Measurements from ENCODE around the gene OR2S2. TPM values are rescaled to one million over a fixed set of nuclear protein-coding genes. Genes with fewer than 3 reads are reported as not detected.
"Not testable (repeated sequence)": the region's sequence is repeated elsewhere in the genome, so short reads cannot be mapped to it uniquely, and the experiment has no call there.

OR2S2 gene, protein sequence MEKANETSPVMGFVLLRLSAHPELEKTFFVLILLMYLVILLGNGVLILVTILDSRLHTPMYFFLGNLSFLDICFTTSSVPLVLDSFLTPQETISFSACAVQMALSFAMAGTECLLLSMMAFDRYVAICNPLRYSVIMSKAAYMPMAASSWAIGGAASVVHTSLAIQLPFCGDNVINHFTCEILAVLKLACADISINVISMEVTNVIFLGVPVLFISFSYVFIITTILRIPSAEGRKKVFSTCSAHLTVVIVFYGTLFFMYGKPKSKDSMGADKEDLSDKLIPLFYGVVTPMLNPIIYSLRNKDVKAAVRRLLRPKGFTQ
- total RNA-seq: not detected

DNA sequence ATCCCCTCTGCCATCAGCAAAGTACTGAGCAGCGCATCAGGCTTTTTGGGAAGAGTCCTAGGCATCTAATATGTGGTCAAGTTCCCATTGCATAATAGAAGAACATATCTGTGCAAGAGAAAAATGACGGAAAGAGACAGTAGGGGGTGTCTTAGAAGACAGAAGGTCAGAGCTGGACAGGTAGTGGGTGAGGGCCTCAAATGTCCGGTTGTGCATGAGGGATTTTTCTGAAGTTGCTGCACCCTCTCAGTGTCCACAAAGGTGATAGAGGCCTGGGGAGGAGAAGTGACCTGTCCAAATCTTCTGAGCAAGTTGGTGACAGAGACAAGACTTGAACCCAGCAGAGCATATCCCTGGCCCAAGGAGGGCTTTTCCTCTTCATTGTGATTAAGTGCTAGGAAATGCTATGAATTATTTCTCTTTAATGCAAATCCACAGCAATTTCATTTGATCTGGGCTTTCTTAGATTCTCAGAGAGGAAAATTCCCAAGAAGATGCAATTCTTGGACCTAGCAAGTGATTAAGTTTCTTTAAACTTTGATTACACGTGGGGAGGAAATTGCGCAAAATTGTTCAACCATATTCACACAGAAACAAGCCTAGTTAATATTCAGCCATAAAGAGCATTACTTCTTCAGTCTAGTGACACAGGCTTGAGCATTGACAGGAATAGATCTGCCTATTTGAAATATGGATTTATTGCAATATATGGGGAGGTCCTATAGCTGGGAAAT lies at the start of gene OR2S2:
TSS of gene OR2S2 (minus strand) at position 51 of the 734 bp plus-strand sequence. CDS start 56 bp downstream, outside the sequence.
- DNase-seq: no peak

DNA sequence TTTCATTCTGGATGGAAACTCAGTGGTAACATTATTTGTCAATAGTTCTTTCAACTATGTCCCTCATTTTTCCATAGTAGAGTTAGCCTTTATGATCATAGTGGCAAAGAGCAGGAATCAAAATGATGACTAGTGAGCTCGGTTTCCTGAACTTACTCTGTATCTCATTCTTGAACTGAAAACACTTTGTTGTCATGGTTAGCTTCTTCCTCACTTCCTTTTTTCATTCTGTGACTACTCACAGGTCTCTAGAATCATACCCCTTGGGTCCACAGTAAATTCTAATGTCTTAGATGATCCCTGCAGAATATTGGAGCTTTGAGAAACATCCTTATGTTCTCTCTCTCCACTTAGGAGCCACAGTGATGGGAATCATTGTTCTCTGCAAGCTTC lies 49.4 kb upstream of the OR2S2 start:
- no peak for DNase-seq

DNA sequence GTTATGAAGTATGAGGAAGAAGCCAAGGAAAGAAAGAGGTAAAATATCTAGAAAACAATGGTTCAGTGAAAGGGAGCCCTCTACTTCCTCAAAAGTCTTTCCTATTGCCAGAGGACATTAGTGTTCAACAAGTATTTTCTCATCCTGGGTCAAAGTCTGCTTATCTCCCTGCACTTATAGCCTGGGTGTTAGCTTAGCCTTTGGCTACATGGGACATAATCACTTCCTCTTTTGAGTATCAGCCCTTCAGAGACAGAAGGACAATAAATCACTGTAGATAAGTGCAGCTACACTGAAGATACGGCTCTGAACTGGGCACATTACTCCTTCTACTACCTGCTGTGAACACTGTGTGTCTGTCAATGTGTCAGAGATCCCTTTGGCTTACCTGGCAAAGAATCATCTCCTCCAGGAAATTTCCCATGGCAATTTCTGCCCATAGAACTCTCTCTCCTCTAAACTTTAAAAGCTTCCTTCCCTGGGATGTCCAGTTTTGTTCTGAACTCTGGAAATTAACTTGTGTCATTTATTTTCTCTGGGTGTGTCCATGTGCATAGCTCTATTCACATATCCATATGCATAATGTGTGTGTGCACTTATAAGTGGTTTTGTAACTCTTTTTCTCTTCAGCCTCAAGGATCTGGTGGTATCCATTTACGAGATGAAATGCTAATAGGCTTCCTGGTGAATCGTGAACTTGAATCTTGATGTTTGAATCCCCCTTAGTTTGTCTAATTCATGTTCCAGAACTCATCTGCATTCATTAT lies 48.8 kb upstream of the OR2S2 start:
- no peak for DNase-seq

DNA sequence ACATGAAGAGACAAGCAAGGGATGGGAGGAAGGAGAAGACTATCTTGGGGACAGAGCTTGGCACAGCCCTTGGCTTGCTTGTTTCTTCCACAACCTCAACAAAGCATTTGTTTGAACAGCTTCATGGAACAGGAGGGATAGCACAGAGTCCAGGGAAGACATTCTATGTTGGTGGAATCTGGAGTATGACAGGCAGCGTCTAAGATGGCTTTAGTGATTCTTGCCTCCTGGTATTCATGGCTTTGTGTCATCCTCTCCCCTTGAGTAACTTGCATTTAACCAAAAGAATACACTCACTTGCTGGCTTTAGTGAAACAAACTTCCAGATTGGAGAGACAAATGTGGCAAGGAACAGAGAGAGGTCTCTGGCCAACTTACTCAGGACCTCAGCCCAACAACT lies 47.9 kb upstream of the OR2S2 start:
- DNase-seq: no peak

DNA sequence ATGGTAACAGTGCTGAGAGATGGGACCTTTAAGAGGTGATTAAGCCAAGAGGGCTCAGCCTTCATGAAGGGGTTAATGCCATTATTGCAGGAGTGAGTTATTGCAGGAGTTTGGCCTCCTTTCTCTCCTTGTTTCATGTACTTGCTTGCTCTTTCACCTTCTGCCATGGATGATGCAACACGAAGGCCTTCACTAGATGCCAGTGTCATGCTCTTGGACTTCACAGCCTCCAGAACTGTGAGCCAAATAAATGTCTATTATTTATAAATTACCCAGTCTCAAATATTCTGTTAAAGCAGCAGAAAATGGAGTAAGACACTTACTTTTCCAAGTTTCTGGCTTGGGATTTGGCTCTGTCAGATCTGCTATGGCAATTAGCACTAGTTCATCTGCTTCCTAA lies 40.4 kb upstream of the OR2S2 start:
- no peak for DNase-seq

DNA sequence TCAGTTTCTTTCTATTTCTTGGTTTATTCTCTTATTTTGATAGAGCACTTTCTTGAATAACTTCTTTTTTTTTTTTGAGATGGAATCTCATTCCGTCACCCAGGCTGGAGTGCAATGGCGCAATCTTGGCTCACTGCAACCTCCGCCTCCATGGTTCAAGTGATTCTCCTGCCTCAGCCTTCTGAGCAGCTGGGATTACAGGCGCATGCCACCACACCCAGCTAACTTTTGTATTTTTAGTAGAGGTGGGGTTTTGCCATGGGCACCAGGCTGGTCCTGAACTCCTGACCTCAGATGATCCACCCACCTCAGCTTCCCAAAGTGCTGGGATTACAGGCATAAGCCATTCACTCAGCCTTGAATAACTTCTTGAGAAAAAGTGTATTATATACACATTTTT lies 39.1 kb upstream of the OR2S2 start:
- peak; percentile 11 for DNase-seq

DNA sequence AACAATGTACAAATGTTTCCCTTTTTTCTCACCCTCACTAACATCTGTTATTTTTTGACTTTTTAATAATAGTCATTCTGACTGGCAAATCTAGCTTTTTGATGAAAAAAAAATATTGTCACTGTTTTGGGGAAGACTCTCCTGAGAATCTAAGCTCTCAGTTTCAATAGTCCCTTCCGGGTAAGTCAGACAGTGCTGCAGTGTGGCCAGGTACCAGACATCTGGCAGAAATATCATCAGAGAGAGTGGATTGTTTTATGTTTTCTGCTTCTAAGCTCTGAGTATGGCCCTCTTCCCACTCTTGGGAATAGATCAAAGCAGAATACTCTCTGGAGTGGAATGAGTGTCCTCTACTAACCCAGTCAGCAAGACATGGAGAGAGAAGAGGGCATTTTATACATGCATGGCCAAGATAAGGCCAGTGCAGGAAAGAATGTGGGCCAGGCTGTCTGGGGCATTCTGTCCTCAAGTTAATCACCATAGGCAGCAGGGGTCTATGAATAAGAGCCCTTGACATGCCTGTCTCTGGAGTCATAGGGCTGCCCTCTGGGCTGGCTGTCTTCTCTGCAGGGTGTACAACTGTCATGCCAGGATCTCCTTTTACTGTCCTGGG lies 38.5 kb upstream of the OR2S2 start:
- DNase-seq: peak; percentile 65

DNA sequence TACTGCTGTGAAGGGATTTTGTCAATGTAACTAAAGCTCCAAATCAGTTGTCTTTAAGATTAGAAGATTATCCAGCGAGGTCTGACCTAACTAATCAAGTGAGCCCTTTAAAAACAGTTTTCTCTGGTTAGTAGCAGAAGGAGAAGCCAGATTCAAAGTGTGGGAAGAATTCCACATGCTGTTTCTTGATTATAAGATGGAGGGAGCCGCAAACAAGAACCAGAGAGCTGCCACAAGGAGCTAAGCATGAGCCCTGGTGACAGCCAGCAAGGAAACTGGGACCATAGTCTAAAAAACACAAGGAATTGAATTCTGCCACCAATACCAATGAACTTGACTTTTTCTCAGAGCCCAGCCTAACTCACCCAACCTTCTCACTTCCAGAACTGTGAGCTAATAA lies 37.0 kb upstream of the OR2S2 start:
- DNase-seq: no peak

DNA sequence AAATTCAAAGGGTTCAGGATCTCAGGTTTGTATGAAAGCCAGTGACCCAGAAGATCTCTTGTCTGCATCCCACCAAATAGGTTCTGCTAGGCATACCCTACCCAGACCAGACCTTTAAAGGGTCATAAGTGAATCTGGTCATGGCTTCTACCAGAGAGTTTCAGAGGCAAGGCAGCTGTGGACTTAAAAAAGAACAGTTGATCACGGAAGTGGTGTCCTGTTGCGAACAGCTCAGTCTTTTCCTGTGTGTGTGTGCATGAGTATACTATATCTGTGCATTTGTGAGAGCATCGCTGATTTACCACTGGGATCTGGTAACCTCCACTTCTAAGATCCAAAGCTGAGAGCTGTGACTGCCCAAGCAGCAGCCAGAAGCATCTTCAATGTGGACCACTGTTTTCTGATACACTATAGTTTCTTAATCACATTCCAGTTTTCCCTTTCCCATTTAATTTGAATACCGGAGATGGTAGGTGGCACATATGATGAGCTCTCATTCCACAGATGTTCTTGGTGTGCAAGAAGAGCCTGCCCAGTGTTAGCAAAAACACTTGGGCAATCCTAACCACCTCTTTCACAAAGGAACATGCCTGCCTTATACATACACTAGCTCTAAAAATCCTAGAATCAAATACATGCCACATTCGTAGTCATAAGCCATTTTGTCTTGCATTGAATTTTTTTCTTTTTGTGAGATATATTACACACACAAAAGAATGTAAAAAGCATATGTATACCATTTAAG lies 36.2 kb upstream of the OR2S2 start:
- peak; percentile 25 for DNase-seq

DNA sequence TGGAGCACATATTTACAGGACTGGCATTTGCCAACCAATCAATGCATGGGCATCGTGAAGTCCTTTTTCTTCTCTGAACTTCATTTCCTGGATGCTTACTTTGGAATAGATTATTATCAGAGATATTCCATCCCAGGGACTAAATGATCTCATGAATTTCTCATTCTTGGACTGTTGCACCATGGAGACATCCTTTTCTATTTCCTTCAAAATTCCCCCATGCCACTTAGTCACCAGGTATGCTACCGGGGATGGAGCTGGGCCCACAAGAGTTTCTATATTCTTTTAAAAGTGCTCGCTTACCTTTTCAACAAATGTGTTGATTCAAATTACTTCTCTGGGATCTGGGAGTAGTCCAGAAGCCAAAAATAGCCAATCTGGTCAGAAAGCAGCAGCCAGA lies 35.2 kb upstream of the OR2S2 start:
- not testable (repeated sequence) for DNase-seq

DNA sequence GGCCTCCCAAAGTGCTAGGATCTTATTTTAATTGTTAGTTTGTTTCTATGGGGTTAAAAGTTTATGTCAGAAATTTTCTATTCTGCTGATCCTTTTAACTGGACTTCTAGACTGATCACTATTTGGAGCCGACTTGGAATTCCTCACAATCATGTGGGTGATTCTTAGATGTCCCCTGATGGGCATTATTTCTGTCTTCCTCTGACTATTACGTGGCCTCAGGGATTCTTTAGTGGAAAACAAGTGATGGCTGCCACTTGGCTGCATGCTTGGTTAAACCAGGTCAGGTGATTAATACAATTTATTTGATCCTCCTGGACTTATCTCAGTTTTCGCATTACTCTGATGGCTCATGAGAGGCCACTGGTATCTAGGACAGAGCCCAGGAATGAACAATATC lies 32.2 kb upstream of the OR2S2 start:
- no peak for DNase-seq

DNA sequence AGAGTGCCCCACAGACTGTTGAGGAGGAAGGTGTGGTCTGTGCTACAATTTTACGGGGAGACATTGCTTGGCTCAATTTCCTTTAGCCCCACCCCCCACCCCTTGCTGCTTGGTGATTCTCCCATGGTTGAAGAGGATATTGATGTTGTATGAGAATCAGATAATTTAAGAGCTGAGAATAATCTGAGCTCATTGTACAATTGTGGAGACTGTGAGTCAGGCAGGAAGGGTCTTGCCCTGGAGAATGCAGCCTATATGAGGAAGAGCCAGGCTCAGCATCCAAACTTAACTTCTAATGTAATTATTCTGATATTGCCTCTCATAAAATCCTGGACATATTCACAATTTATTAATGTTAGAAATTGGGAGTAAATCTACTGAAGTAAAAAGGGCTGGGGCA lies 26.1 kb upstream of the OR2S2 start:
- DNase-seq: no peak

DNA sequence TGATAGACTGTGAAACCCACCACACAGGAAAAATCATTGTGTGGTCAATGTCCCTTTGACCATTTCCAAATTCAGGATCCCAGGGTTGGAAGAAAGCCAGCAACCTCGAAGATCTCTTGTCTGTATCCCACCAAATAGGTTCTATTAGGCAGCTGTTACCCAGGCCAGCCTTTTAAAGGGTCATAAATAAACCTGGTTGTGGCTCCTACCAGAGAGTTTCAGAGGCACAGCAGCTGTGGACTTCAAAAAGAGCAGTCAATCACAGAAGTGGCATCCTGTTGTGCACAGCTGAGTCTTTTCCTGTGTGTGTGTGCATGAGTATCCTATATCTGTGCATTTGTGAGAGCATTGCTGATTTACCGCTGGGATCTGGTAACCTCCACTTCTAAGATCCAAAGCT lies 23.7 kb upstream of the OR2S2 start:
- peak; percentile 62 for DNase-seq

DNA sequence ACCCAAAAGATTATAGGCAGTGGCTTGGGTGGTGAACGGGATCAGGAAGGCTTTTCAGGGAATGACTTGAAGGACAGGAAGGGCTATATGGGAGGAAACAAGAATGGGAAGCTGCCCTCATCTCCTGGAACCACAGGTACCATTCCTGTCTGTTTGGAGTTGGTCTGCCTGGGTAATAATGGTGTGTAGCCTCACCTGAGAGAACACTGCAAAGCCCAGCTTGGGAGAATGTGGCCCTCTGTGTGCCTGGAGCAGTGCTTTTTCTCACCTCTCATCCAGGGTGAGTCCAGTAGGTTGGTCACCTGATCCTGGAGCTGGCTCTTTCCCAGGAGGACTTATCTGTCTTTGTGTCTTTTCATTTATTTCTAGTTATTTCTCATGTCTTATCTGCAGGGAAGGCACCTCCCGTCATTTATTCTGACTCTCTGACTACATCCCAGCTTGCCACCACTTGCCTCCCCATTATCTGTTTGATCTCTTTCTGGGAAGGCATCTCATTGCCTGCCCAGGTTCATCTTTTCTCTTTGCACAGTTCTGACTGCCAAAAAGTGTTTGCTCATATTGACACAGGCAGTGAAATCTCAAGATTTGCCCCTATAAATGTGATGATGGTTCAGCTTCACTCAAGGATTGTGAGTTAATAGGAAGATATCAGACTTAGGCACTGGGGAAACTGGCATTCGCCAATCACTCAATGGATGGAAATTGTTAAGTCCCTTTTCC lies 22.5 kb upstream of the OR2S2 start:
- no peak for DNase-seq

DNA sequence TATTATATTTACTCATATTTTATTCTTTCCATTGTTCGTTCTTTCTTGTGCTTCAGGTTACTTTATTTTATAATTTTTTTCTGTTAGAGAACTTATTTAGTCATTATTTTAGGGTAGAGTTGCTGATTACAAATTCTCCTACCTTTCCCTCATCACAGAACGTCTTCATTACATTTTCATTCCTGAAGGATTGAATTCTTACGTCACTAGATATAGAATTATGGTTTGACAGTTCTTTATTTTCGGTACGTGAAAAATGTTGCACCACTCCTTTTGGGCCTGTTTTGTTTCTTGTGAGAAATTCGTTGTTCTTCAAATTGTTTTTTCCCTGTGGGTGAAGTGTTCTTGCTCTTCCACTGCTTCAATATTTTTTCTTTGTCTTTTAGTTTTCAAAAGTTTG lies 20.8 kb upstream of the OR2S2 start:
- DNase-seq: no peak

DNA sequence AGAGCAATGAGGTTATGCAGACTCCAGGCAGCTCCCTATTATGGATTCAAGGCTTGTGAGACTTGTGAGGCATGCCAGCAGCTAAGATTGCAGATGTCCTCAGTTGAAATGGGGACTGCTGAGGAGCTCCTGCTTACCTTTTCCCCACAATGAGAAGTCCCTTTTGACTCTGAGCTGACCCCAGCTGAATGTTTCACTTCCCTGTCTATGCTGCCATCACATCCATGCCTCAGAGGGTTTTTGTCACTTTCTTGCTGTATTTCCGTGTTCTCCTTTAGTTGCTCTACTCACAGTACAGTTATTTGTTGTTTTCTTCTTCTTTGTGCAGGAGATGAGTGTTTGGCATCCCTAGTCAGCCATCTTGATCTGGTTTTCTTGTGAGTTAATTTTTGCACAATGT lies 18.8 kb upstream of the OR2S2 start:
- no peak for DNase-seq

DNA sequence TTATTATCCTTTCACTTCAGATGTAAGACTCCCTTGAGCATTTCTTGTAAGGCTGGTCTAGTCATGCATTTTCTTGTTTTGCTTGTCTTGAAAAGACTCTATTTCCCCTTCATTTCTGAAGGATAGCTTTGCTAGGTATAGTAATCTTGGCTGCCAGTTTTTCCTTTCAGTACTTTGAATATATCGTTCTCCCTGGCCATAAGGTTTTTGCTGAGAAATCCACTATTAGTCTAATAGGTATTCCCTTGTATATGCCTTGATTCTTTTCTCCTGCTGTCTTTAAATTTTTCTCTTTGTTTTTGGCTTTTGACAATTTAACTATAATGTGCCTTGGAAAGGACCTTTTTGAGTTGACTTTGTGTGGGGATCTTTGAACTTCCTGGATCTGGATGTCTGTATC lies 16.8 kb upstream of the OR2S2 start:
- no peak for DNase-seq

DNA sequence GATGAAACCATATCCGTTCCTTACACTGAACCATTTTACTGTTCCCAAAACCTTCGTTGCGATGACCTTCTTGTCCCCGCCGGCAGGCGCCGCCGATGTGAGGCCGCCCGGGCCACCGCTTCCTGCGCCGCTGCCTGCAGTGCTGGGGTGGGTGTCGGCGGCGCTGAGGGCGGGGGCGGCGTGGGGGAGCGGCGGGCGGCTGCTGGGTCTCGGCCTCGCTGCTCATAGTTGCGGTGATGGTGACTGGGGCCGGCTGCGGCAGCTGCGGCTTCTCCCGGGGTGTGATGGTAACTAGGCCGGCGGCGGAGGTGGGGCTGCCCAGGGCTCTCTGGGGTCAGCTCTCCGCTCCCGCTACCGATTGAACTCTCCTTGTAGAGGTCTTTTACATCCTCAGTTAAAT lies 14.1 kb upstream of the OR2S2 start:
- peak; percentile 47 for DNase-seq

DNA sequence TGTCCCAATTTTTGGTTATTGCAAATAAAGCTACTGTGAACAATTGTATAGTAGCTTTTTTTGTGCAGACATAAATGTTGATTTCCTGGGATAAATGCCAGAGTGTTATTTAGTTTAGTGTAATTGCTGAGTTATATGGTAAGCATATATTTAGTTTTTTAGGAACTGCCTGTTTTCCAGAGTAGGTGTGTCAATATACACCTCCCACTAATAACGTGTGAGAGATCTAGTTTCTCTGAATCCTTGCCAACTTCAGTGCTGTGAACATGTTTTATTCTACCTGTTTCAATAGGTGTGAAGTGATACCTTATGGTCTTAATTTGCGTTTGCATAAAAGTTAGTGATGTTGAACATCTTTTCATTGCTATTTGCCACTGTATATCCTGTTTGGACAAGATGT lies 9.1 kb upstream of the OR2S2 start:
- DNase-seq: no peak

DNA sequence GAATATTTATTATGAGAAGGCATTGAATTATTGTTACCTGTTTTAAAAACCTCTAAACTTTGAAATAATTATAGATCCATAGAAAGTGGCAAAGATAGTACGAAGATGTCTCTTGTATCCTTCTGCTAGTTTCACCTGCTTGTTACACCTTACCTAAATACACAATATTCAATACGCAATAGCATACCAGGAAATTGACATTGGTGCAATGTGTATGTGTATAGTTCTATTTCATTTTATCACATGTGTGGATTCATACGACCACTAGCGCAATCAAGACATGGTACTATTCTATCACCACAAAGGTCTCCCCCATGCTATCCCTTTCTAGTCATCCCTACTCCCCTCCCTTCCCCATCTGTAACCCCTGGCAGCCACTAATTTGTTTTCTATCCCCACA lies 8.5 kb upstream of the OR2S2 start:
- DNase-seq: no peak

DNA sequence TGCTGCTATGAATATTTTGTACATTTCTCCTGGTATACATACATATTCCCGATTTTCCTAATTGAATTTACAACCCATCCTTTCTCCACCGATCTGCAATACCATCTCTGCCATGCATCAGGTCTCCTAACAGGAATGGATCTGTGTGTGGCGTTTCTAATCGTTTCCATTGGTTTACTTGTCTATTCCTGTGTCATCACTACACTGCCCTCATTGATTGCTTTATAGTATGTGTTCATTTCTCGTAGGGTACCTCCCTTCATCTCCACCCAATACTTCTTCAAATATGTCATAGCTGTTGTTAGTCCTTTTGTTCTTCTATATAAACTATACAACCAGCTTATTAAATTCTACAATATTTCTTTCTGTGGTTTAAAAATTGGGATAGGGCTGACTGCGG lies 7.1 kb upstream of the OR2S2 start:
- no peak for DNase-seq

Measured in tongue (tissue), 2 donors.